Activated T-helper 1 cell treated with anti-CD3 and anti-CD28 coated beads, Interleukin-2, amount 50 U/mL, for 16 hours (primary cell): Measurements from ENCODE around the gene C1orf159.

ENCODE experiments used
- DNase-seq, 2 donors: peaks; one replicate each; pipeline ENCODE4 v3.0.0-alpha.2; 2020; ENCODE audit warnings: low read depth in 1 of 2, low spot score in 1 of 2

C1orf159 gene

DNA sequence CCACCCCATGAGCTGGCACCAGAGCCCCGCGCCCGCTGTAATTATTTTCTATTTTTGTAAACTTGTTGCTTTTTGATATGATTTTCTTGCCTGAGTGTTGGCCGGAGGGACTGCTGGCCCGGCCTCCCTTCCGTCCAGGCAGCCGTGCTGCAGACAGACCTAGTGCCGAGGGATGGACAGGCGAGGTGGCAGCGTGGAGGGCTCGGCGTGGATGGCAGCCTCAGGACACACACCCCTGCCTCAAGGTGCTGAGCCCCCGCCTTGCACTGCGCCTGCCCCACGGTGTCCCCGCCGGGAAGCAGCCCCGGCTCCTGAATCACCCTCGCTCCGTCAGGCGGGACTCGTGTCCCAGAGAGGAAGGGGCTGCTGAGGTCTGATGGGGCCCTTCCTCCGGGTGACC is 60.9 kb downstream of the C1orf159 start:
- DNase-seq: no peak

GRCh38 chr1:1054099-1054700 is 61.7 kb downstream of the C1orf159 start:
- DNase-seq: no peak

- no peak for DNase-seq
These were observed 62.2 kb downstream of the C1orf159 start for GRCh38 chr1:1053682-1054081.

DNA sequence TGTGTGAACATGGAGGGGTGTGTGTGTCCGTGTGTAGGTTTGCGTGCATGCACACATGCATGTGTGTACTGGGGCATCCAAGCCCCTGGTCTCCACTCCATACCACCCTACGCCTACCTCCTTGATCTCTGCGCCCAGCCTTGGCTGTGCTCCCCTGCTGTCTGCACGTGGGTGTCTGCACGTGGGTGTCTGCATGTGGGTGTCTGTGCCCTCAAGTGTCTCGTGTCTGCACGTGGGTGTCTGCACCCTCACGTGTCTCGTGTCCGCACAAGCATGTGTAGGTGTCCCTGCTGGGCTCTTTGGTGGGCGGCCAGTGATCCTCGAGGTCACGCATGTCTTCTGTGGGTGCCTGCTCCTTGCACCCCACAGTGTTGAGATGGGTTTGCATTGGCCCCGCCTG is 62.9 kb downstream of the C1orf159 start:
- DNase-seq: no peak

DNA sequence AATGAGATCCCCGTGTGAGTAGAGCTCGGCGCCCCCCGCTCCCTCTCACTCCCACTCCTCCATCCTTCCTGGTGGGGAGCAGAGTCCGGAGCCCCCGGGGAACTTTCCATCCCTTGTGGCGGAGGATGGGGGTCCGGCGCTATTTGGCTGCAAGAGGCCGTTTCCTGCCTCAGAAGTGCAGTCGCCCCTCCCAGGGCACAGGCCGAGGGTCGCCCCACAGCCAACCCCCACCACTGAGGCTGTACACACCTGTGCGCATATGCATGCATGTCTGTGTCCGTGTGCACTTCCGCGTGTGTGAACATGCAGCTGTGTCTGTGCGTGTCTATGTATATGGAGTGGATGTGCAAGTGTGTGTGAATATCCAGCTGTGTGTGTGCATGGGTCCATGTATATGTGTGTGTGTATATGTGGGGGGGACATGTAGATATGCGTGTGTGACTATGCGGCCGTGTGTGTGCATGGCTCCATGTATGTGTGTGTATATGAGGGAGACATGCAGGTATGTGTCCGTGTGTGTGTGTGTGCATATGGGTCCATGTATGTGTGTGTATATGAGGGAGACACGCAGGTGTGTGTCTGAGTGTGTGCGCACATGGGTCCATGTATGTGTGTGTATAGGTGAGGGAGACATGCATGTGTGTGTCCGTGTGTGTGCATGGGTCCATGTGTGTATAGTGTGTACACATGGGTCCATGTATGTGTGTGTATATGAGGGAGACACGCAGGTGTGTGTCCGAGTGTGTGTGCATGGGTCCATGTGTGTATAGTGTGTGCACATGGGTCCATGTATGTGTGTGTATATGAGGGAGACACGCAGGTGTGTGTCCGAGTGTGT is 63.7 kb downstream of the C1orf159 start:
- no peak for DNase-seq

DNA sequence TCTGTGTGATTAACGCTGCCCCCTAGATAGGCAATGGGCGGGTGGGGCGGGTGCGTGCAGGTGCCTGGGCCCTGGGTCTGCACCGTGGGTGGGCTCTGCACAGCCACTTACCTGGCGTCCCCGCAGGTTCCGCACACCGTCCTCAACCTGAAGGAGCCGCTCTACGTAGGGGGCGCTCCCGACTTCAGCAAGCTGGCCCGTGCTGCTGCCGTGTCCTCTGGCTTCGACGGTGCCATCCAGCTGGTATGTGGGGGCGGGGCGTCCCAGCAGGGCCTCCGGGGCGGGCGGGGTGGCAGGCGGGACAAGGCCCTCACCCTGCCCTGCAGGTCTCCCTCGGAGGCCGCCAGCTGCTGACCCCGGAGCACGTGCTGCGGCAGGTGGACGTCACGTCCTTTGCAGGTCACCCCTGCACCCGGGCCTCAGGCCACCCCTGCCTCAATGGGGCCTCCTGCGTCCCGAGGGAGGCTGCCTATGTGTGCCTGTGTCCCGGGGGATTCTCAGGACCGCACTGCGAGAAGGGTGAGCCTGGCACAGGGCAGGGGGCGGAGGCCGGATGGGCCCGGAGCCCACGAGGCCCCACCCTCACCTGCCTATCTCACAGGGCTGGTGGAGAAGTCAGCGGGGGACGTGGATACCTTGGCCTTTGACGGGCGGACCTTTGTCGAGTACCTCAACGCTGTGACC is 64.6 kb downstream of the C1orf159 start:
- DNase-seq: no peak

GRCh38 chr1:1050577-1051052 is 65.3 kb downstream of the C1orf159 start:
- no peak for DNase-seq

DNA sequence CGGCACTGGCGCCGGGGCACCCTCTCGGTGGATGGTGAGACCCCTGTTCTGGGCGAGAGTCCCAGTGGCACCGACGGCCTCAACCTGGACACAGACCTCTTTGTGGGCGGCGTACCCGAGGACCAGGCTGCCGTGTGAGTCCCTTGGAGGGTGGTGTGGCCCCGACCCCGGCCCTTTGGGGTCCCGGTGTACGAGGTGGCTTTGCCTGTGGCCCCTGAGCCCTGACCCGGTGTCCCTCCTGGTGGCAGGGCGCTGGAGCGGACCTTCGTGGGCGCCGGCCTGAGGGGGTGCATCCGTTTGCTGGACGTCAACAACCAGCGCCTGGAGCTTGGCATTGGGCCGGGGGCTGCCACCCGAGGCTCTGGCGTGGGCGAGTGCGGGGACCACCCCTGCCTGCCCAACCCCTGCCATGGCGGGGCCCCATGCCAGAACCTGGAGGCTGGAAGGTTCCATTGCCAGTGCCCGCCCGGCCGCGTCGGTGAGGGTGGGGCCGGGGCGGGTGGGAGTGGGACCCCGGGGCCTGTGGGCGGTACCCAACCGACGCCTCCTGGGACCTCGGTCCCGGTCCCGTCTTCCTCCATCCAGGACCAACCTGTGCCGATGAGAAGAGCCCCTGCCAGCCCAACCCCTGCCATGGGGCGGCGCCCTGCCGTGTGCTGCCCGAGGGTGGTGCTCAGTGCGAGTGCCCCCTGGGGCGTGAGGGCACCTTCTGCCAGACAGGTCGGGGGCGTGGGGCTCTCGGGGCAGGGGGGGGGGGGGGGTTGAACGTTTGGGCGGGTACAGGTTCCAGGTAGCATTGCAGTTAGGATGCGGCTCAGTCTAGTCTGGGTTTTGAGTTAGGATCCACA is 66.3 kb downstream of the C1orf159 start:
- DNase-seq: no peak

DNA sequence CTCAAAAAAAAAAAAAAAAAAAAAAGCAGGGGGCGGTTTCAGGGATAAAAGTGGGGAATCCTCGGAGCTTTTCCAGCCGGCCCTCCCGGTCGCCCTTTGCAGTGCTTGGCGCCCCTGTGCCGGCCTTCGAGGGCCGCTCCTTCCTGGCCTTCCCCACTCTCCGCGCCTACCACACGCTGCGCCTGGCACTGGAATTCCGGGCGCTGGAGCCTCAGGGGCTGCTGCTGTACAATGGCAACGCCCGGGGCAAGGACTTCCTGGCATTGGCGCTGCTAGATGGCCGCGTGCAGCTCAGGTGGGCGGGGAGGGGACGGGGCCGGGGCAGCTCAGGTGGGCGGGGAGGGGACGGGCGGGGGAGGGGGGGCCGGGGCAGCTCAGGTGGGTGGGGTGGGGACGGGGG is 67.1 kb downstream of the C1orf159 start:
- DNase-seq: no peak

DNA sequence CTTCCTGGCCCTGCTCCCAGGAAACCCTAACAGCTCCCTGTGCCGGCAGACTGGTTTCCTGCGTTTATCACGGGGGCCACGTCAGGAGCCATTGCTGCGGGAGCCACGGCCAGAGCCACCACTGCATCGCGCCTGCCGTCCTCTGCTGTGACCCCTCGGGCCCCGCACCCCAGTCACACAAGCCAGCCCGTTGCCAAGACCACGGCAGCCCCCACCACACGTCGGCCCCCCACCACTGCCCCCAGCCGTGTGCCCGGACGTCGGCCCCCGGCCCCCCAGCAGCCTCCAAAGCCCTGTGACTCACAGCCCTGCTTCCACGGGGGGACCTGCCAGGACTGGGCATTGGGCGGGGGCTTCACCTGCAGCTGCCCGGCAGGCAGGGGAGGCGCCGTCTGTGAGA is 67.9 kb downstream of the C1orf159 start:
- DNase-seq: no peak

DNA sequence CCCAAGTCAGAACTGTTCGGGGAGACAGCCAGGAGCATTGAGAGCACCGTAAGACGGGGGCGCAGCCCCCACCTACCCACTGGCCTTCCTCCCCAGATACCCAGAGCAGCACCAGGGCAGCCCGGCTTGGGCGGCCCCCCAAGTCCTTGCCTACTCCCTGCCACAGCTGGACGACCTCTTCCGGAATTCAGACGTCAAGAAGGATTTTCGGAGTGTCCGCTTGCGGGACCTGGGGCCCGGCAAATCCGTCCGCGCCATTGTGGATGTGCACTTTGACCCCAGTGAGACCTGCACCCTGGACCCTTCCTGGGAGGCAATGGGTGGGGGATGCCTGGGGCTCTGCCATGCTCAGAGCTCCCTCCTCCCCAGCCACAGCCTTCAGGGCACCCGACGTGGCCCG is 68.5 kb downstream of the C1orf159 start:
- DNase-seq: no peak

DNA sequence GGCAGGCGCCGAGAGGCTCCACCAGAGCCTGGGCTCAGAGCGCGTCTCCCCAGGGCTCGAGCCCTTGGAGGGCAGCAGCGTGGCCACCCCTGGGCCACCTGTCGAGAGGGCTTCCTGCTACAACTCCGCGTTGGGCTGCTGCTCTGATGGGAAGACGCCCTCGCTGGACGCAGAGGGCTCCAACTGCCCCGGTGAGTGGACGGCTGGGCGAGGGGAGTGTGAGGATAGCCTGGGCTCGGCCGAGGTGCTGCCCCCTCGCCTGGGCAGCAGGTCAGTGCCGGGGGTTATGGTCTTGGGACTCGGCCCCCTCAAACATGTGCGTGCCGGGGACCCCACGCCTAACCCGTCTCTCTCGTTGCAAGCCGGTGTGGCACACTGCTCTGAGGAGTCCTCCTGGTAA is 69.1 kb downstream of the C1orf159 start:
- no peak for DNase-seq

DNA sequence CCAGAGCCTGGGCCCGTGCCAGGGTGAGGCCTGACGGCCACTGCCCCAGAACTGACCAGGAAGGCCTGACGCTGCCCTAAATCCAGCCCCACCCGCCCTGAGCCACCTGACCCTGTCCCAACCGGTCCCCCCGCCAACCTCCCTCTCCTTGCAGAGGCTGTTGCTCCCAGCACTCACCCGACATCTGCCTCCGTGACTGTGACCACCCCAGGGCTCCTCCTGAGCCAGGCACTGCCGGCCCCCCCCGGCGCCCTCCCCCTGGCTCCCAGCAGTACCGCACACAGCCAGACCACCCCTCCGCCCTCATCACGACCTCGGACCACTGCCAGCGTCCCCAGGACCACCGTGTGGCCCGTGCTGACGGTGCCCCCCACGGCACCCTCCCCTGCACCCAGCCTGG is 69.6 kb downstream of the C1orf159 start:
- no peak for DNase-seq

- DNase-seq: no peak
These were observed 70.8 kb downstream of the C1orf159 start for GRCh38 chr1:1045129-1045528.

DNA sequence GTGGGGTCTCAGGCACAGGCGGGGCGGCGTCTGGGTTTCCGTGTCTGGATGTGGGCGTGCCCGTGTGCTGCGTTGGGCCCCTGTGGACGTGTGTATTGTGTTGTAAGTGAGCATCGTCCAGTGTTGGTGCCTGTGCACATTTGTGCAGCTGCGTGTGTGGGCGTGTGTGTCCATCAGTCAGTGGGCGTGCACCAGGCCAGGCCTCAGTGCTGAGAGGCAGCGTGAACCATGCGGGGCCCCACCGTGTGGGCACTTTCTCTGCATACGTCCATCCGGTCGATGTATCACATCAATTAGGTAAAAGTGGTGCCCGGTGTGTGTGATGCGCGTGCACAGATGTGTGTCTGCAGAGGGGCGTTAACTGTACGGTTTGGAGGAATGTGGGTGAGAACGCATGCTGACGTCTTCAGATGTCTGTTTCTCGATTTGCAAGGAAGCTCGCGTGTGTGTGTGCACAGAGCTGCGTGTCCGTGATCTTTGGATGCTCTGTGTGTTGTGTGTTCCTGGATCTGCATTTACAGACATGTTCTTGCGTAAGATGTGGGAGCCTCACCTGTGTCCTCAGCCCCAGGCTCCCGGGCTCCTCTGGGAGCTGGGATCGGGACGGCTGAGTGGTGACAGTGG is 71.3 kb downstream of the C1orf159 start:
- DNase-seq: no peak

DNA sequence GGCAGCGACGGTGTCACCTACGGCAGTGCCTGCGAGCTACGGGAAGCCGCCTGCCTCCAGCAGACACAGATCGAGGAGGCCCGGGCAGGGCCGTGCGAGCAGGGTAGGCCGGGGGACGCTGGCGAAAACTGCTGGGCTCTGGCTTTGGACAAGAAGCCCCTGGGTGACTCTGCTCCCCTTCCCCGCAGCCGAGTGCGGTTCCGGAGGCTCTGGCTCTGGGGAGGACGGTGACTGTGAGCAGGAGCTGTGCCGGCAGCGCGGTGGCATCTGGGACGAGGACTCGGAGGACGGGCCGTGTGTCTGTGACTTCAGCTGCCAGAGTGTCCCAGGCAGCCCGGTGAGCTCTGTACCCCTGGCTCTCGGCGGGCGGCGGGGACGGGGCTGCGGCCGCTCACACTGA is 72.0 kb downstream of the C1orf159 start:
- DNase-seq: no peak

DNA sequence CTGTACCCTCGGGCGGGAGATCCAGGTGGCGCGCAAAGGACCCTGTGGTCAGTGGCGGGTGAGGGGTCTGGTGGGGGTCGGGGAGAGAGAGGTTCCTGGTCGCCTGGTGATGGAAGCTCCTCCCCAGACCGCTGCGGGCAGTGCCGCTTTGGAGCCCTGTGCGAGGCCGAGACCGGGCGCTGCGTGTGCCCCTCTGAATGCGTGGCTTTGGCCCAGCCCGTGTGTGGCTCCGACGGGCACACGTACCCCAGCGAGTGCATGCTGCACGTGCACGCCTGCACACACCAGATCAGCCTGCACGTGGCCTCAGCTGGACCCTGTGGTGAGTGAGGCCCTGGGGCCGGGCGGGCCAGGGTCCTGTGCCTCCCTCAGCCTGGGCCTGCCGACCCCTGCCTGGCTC is 72.5 kb downstream of the C1orf159 start:
- DNase-seq: no peak

- DNase-seq: no peak
These were observed 73.1 kb downstream of the C1orf159 start for GRCh38 chr1:1042835-1043234.

DNA sequence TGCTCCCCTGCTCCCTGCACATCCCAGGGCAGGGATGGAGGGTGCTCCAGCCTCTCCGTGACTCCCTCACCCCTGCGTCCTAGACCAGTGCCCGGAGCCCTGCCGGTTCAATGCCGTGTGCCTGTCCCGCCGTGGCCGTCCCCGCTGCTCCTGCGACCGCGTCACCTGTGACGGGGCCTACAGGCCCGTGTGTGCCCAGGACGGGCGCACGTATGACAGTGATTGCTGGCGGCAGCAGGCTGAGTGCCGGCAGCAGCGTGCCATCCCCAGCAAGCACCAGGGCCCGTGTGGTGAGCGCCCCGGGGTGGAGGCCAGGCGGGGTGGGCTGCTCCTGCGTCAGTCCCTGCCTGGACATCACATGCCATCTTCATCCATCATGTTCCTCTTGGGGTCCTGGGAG is 74.0 kb downstream of the C1orf159 start:
- no peak for DNase-seq

GRCh38 chr1:1041092-1041523 is 74.8 kb downstream of the C1orf159 start:
- no peak for DNase-seq
